ENCODE data around the gene MRPL11. TPM values are rescaled to one million over a fixed set of nuclear protein-coding genes. Genes with fewer than 3 reads are reported as not detected.

Gene MRPL11
- total and polyA plus RNA-seq, 2 experiments from 2014 or later = 139 to 237 TPM

DNA sequence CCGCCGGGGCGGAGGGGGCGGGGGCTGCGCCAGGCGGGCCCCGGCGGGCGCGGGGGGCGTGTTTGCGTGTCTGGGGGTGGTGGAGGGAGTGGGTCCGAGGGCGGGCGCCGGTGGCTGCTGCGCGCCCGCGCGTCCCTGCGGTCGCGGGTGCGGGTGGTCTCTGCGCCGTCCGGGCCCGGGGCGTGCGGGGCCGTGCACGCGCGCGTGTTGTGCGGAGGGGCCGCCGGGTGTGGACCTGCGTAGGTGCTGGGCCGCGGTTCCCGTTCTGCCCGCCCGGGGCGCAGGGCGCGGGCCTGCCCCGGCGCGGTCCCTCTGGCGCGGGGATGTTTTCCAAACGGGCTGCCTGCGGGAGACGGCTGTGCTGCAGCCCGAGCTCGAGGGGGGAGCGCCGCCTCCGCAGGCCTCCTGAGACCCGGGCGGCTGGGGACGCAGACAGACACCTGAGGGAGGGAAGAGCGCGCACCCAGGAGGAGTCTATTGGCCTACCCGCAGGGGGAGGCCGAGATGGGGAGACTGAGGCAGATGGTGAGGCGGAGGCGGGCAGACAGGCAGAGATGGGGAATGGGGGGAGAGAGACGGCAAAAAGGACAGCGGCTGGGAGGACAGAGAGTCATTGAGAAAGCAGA is 28.5 kb upstream of the MRPL11 start:
- Mint-ChIP-seq H3K4me1 (peaks cover 36% of the 10 kb centered on the region), H3K4me3 (peak overlapping the region; percentile 85), H3K9me3 (peaks cover 16% of the 10 kb centered on the region), H3K36me3 (ENCODE audit: low read depth) (peaks cover 13% of the 10 kb centered on the region; the same call in 2 of the 3 replicates), H3K27me3 (ENCODE audit: insufficient read depth, low read depth, poor library complexity) (peaks cover 11% of the 10 kb centered on the region), H3K27ac (no peak overlapping the region)
- ATAC-seq (peak; percentile 43), DNase-seq (ENCODE audit: low spot score) (peak; percentile 64)
- no peaks in the 10 kb centered on the region for H3K36me3 ChIP-seq (ENCODE audit: insufficient read depth)
- no peak overlapping the region for H3K27ac ChIP-seq (ENCODE audit: low read depth)
- H2AFZ ChIP-seq = peak overlapping the region; percentile 86
- TF ChIP-seq JUNB (IDR thresholded peaks at IDR 0.05; ENCODE audit: unreplicated experiment) (no peak), ZNF331 (CRISPR knock-in tag; IDR thresholded peaks at IDR 0.05; ENCODE audit: low read depth) (no peak), ZNF114 (CRISPR knock-in tag; IDR thresholded peaks at IDR 0.05) (no peak)
- TF ChIP-seq, protein P1, sequence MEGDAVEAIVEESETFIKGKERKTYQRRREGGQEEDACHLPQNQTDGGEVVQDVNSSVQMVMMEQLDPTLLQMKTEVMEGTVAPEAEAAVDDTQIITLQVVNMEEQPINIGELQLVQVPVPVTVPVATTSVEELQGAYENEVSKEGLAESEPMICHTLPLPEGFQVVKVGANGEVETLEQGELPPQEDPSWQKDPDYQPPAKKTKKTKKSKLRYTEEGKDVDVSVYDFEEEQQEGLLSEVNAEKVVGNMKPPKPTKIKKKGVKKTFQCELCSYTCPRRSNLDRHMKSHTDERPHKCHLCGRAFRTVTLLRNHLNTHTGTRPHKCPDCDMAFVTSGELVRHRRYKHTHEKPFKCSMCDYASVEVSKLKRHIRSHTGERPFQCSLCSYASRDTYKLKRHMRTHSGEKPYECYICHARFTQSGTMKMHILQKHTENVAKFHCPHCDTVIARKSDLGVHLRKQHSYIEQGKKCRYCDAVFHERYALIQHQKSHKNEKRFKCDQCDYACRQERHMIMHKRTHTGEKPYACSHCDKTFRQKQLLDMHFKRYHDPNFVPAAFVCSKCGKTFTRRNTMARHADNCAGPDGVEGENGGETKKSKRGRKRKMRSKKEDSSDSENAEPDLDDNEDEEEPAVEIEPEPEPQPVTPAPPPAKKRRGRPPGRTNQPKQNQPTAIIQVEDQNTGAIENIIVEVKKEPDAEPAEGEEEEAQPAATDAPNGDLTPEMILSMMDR (conservative IDR thresholded peaks at IDR 0.05; ENCODE audit: low read depth in 2 of 2) = no peak
- TF ChIP-seq, protein P2, sequence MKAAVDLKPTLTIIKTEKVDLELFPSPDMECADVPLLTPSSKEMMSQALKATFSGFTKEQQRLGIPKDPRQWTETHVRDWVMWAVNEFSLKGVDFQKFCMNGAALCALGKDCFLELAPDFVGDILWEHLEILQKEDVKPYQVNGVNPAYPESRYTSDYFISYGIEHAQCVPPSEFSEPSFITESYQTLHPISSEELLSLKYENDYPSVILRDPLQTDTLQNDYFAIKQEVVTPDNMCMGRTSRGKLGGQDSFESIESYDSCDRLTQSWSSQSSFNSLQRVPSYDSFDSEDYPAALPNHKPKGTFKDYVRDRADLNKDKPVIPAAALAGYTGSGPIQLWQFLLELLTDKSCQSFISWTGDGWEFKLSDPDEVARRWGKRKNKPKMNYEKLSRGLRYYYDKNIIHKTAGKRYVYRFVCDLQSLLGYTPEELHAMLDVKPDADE (IDR thresholded peaks at IDR 0.05) = no peak
- TF ChIP-seq, protein P3, sequence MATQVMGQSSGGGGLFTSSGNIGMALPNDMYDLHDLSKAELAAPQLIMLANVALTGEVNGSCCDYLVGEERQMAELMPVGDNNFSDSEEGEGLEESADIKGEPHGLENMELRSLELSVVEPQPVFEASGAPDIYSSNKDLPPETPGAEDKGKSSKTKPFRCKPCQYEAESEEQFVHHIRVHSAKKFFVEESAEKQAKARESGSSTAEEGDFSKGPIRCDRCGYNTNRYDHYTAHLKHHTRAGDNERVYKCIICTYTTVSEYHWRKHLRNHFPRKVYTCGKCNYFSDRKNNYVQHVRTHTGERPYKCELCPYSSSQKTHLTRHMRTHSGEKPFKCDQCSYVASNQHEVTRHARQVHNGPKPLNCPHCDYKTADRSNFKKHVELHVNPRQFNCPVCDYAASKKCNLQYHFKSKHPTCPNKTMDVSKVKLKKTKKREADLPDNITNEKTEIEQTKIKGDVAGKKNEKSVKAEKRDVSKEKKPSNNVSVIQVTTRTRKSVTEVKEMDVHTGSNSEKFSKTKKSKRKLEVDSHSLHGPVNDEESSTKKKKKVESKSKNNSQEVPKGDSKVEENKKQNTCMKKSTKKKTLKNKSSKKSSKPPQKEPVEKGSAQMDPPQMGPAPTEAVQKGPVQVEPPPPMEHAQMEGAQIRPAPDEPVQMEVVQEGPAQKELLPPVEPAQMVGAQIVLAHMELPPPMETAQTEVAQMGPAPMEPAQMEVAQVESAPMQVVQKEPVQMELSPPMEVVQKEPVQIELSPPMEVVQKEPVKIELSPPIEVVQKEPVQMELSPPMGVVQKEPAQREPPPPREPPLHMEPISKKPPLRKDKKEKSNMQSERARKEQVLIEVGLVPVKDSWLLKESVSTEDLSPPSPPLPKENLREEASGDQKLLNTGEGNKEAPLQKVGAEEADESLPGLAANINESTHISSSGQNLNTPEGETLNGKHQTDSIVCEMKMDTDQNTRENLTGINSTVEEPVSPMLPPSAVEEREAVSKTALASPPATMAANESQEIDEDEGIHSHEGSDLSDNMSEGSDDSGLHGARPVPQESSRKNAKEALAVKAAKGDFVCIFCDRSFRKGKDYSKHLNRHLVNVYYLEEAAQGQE (IDR thresholded peaks at IDR 0.05; ENCODE audit: unreplicated experiment) = no peak
- TF ChIP-seq, protein P4, sequence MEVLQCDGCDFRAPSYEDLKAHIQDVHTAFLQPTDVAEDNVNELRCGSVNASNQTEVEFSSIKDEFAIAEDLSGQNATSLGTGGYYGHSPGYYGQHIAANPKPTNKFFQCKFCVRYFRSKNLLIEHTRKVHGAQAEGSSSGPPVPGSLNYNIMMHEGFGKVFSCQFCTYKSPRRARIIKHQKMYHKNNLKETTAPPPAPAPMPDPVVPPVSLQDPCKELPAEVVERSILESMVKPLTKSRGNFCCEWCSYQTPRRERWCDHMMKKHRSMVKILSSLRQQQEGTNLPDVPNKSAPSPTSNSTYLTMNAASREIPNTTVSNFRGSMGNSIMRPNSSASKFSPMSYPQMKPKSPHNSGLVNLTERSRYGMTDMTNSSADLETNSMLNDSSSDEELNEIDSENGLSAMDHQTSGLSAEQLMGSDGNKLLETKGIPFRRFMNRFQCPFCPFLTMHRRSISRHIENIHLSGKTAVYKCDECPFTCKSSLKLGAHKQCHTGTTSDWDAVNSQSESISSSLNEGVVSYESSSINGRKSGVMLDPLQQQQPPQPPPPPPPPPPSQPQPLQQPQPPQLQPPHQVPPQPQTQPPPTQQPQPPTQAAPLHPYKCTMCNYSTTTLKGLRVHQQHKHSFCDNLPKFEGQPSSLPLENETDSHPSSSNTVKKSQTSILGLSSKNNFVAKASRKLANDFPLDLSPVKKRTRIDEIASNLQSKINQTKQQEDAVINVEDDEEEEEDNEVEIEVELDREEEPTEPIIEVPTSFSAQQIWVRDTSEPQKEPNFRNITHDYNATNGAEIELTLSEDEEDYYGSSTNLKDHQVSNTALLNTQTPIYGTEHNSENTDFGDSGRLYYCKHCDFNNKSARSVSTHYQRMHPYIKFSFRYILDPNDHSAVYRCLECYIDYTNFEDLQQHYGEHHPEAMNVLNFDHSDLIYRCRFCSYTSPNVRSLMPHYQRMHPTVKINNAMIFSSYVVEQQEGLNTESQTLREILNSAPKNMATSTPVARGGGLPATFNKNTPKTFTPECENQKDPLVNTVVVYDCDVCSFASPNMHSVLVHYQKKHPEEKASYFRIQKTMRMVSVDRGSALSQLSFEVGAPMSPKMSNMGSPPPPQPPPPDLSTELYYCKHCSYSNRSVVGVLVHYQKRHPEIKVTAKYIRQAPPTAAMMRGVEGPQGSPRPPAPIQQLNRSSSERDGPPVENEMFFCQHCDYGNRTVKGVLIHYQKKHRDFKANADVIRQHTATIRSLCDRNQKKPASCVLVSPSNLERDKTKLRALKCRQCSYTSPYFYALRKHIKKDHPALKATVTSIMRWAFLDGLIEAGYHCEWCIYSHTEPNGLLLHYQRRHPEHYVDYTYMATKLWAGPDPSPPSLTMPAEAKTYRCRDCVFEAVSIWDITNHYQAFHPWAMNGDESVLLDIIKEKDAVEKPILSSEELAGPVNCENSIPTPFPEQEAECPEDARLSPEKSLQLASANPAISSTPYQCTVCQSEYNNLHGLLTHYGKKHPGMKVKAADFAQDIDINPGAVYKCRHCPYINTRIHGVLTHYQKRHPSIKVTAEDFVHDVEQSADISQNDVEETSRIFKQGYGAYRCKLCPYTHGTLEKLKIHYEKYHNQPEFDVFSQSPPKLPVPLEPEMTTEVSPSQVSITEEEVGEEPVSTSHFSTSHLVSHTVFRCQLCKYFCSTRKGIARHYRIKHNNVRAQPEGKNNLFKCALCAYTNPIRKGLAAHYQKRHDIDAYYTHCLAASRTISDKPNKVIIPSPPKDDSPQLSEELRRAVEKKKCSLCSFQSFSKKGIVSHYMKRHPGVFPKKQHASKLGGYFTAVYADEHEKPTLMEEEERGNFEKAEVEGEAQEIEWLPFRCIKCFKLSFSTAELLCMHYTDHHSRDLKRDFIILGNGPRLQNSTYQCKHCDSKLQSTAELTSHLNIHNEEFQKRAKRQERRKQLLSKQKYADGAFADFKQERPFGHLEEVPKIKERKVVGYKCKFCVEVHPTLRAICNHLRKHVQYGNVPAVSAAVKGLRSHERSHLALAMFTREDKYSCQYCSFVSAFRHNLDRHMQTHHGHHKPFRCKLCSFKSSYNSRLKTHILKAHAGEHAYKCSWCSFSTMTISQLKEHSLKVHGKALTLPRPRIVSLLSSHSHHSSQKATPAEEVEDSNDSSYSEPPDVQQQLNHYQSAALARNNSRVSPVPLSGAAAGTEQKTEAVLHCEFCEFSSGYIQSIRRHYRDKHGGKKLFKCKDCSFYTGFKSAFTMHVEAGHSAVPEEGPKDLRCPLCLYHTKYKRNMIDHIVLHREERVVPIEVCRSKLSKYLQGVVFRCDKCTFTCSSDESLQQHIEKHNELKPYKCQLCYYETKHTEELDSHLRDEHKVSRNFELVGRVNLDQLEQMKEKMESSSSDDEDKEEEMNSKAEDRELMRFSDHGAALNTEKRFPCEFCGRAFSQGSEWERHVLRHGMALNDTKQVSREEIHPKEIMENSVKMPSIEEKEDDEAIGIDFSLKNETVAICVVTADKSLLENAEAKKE (CRISPR knock-in tag; IDR thresholded peaks at IDR 0.05) = no peak
- no peaks in the 10 kb centered on the region for H3K27me3 ChIP-seq (ENCODE audit: insufficient read depth)
- no peaks in the 10 kb centered on the region; the same call in none of the 2 replicates for H4K20me1 ChIP-seq (replicated peaks; ENCODE audit: insufficient read depth)
- H3K9me2 ChIP-seq (ENCODE audit: insufficient read depth) = no peaks in the 10 kb centered on the region
- peaks cover 10% of the 10 kb centered on the region; the same call in 1 of the 2 replicates for H3F3A ChIP-seq (replicated peaks; ENCODE audit: low read depth)
- peak overlapping the region; percentile 90 for H3K4me2 ChIP-seq
- peaks cover 35% of the 10 kb centered on the region for H3K4me1 ChIP-seq (ENCODE audit: insufficient read depth)
- H3K4me3 ChIP-seq = peak overlapping the region; percentile 81
- H3K79me2 ChIP-seq (replicated peaks; ENCODE audit: insufficient read depth) = no peaks in the 10 kb centered on the region

Measured in GM23338 (cell line).